GM21515 (cell line): ENCODE measurements around the gene SNTA1.
A peak's percentile ranks its signal among the peaks of the same experiment; 100 is the strongest.
"Not testable (repeated sequence)": the region's sequence is repeated elsewhere in the genome, so short reads cannot be mapped to it uniquely, and the experiment has no call there.

ENCODE experiments used
- ATAC-seq: cut with Tn5 transposase; IDR thresholded peaks from one replicate; pipeline ENCODE4 v1.9.1; 2021; ENCODE audit not compliant: unreplicated experiment

The SNTA1 gene

DNA sequence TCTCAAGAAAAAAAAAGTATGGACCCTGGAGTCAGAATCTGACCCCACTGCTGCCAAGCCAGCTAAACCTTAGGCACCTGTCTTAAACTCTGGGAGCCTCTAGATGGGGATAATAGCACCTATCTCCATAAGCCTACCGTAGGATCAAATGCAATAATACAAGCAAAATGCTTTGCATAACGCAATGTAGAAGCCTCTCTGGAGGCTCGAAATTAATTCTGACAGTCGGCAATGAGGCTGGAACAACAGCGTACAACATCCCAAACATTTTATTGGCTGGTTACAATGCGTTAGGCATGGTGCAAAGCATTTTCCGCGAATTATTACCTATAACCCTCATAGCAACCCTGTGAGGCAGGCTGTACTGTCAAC is 42.8 kb downstream of the SNTA1 start:
- peak; percentile 26 for ATAC-seq

DNA sequence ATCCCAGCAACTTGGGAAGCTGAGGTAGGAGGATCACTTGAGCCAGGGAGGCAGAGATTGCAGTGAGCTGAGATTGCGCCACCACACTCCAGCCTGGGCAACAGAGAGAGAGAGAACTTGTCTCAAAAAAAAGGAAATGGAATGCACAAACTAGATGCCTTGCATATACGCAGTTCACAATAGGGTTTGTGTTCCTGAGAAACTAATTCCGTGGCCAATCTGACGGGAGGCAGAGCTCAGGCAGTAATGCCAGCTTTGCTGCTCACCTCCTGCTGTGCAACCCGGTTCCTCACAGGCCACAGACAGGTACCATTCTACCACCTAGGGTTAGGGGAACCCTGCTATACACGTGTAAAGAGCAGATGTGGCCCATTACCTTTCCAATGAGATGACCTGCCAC is 43.6 kb downstream of the SNTA1 start:
- no peak for ATAC-seq

DNA sequence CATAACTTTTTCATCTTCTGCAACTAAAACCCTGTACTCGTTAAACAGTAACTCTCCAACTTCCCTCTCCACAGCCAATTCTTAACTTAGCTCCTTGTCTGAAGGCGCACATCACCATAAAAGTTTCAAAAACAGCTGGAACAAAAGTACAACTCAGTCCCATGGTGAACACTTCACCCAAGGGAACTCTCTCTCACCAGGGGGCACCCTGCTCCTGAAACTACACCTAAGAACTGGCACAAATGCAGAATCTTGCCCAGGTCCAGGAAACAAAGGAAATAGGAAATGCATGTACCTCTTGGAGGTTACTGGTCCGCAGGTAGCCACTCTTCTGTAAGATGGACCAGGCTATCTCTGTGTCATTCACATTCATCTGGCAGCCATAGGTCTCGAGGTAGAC is 48.8 kb downstream of the SNTA1 start:
- ATAC-seq, result no peak

DNA sequence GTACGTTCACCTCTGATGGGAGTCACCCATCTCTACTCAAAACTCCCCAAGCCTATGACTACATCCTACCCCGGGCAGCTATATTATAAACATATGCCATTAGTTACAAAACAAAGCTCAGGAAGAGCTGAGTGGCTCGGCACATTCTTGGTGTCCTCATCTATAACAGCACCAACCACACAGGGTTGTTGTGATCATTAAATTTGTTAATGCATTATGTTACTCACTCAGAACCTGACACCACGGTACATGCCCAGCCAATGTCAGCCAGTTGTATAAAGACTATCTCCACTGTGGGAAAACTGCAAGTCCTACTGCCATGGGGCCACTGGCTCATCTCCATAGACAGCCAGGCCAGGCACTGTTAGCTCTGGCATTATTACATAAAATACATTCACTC is 50.0 kb downstream of the SNTA1 start:
- no peak for ATAC-seq

DNA sequence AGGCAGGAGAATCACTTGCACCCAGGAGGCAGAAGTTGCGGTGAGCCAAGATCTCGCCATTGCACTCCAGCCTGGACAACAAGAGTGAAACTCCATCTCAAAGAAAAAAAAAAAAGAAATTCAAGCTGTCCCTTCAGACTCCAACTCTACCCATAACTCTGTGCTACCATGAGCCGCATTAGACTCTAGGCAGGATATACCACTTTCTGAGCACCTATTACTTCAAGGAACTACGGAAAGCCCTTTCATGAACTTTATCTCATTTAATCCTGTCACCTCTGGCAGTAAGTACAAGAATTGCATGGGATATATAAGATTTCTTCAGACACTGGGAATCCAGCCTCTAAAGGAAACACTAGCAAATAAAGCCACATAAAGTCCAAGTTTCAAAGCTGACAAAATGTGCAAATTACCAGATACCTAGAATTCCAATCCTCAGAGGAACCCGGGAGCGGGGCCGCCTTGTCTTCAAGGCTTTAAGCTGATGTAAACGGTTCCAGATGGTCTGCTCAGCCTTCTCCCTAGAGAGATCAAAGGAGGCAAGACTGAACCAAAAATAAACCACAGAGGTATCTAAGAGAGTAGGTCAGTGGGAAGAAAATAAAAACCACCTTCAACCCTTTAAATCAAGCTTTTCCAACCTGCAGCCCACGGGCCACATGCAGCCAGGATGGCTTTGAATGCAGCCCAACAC is 51.7 kb downstream of the SNTA1 start:
- no peak for ATAC-seq

DNA sequence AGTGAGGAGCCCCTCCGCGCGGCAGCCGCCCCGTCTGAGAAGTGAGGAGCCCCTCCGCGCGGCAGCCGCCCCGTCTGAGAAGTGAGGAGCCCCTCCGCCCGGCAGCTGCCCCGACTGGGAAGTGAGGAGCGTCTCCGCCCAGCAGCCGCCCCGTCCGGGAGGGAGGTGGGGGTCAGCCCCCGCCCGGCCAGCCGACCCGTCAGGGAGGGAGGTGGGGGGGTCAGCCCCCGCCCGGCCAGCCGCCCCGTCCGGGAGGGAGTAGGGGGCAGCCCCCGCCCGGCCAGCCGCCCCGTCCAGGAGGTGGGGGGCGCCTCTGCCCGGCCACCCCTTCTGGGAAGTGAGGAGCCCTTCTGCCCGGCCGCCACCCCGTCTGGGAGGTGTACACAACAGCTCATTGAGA is 54.2 kb downstream of the SNTA1 start:
- not testable (repeated sequence) for ATAC-seq

DNA sequence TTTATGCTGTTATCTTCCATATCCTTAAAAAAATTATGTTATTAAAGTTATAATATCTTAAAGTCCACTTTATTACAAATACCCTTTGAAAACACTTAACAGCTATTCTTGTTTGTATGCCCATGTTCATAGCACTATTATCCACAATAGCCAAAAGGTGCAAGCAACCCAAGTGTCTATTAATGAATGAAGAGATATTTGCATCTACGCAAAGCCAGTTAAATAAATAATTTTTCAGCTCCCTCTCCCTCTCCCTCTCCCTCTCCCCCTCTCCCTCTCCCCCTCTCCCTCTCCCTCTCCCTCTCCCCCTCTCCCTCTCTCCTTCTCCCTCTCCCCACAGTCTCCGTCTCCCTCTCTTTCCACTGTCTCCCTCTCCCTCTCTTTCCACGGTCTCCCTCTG is 55.3 kb downstream of the SNTA1 start:
- ATAC-seq, result no peak

DNA sequence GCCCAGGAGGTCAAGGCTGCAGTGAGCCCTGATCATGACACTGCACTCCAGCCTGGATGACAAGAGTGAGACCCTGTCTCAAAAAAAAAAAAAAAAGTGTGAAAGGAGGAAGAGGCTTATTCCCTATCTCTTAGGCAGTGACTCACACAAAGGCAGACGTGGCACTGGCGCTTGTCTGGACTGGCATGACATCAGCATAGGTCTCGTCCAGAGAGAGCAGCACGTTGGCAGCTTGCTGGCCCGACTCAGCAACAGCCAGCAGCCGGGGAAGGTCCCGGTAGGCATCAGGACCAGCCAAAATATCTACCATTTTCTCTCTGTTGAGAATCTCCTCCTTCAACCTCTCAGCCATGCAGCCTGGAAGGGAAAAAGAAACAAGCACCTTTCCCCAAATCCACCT is 56.4 kb downstream of the SNTA1 start:
- no peak for ATAC-seq

DNA sequence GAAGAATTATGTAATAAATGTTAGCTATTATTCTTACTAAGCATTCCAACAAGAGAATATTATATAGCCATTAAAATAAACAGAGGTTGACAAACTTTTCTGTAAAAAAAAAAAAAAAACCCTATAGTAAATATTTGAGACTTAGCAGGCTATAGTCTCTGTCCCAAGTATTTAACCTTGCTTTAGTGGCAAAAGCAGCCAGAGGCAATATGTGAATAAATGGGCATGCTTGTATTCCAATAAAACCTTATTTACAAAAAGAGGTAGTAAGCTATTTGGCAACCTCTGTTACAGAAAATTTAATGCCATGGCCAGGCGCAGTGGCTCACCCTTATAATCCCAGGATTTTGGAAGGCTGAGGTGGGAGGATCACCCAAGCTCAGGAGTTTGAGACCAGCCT is 56.9 kb downstream of the SNTA1 start:
- ATAC-seq, result no peak

DNA sequence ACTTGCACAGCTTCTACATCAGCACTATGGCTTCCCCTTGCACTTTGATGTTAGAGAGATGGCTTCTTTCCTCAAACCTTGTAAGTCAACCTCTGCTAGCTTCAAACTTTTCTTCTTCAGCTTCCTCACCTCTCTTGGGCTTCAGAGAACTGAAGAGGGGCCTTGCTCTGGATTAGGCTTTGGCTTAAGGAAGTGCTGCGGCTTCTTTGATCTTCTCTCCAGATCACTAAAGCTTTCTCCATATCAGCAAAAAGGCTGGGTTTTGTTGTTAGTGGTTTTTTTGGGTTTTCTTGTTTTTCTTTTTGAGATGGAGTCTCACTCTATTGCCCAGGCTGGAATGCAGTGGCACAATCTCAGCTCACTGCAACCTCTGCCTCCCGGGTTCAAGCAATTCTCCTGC is 66.2 kb downstream of the SNTA1 start:
- ATAC-seq, result no peak

DNA sequence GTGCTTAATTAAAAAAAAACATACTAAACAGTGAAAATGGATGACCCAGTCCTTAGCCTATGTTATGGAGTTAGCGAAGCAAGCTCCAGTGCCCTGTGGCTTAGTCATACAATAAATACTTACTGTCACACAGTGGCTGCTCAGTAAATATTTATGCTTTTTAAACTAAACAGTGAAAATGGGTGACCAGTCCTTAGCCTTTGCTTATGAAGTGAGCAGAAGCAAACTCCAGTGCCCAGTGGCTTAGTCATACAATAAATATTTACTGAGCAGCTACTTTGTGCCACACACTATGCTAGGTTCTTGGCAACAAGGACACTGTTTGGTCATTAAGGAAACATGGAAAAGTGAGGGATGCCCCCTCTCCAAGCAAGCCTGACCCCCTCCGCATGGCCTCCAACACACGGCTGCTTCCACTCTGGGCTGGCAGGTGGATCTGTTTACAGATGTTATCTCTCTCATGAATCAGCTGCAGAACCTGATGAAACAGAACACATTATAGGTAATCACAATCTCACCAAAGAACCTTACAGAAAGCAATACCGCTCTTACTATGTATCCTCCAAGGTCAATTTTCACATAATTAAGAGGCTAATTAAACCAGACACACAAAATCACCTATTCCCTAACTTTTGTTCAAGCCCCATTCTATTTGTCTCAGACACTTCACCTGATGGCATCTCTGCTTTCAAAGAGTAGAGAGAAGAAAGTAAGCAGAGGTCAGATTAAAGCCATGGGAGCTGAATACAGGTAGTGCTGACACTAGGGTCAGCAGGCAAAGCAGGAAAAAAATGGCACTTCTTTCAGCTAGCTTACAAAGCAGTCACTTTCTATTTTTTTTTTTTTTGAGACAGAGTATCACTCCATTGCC is 69.6 kb downstream of the SNTA1 start:
- no peak for ATAC-seq

DNA sequence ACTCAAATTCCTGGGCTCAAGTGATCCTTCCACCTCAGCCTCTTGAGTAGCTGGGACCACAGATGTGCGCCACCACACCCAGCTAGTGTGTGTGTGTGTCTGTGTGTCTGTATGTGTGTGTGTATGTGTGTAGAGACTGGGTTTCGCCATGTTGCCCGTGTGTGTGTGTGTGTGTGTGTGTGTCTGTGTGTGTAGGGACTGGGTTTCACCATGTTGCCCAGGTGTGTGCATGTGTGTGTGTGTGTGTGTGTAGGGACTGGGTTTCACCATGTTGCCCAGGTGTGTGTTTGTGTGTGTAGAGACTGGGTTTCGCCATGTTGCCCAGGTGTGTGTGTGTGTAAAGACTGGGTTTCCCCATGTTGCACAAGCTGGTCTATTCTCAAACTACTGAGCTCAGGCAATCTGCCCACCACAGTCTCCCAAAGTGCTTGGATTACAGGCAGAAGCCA is 70.5 kb downstream of the SNTA1 start:
- no peak for ATAC-seq

DNA sequence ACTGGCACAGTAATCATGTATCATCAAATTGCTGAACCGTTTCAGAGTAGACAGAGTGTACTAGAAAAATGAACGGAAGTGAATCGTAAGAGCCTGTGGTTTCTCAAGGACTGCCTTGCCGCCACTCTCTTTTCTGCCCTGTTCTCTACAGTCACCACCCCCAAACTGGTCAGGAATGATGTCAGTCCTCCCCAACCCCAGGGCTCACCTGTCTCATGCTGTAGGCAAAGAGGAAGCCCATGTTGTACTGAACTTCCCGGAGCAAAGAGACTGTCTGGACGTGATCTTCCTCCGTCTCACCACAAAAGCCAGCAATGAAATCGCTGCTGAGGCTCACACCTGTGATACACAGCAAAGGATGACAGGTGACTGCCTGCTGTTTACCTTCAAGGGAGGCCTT is 73.3 kb downstream of the SNTA1 start:
- no peak for ATAC-seq

DNA sequence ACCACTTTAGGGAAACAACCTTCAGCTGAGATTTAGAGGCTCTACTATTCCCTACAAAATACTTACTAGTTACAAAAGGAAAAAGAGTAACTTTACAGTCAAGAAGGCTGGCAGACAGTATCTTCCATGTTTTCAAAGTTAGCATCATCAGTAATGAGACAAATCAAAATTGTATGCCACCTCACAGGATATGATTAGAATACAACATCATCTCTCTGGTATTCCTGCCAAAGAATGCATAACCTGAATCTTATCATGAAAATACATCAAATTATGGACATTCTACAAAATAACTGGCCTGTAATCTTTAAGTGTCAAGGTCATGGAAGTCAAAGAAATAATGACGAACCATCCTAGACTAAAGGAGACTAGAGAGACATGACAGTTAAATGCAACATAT is 80.7 kb downstream of the SNTA1 start:
- ATAC-seq, result no peak

DNA sequence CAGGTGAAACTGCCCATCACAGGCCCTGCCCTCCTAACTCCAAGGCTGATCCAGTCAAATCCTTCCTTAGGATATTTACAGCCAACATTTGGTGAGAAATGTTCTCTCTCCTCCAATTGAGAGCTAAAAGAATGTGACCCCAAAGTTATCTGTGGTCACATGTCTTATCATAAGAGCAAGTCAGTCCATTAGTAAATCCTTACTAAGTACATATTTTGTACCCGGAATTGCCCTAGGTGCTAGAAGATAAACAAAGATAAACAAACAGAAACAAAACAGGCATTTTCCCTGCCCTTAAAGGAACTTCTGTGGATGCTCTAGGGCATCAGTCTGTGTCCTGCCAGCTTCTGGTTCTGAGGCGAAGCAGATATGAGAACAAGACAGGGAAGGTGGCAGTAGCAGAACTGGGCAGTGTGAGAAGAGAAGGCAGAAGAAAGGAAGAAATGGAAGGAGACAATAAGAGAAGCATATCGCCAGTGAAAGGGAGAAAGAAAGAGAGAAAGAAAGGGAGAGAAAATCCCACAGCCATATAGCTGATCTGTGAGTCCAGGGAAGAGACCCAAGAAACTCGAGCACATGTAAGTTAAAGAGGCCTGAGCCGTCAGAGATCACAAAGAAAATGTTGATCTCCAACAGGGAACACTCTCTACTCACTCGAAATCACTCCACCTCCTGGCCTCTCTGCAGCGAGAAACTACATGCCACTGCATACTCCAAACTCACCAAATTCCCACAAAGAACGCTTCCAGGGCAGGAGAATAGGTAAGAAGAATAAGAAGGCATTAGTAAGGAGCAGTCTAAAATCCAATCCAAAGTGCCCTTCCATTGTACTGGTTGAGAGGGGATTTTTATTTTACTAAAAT is 83.9 kb downstream of the SNTA1 start:
- ATAC-seq, result no peak
